GM13976 (cell line): ENCODE measurements around the gene CELF2.
A peak's percentile ranks its signal among the peaks of the same experiment; 100 is the strongest.

ENCODE experiments used
- DNase-seq: peaks from one replicate; pipeline ENCODE4 v3.0.0; 2012; ENCODE audit warnings: low spot score
- in situ Hi-C: fragments of 300-500 bp; cut with MboI; formaldehyde crosslinking; loops from one replicate; pipeline ENCODE4 v1.12.0; 2022; ENCODE audit warnings: low sequenced_read_pairs, mixed read lengths, inconsistent platforms; ENCODE audit not compliant: unreplicated experiment
- TF ChIP-seq, protein P1 (sequence below): IDR thresholded peaks from 2 replicates; pipeline ENCODE4 v1.5.1; 2012; ENCODE audit warnings: borderline replicate concordance, mild to moderate bottlenecking; ENCODE audit not compliant: insufficient read depth; ENCODE audit errors: extremely low read depth, missing control alignments, control extremely low read depth

The CELF2 gene

DNA sequence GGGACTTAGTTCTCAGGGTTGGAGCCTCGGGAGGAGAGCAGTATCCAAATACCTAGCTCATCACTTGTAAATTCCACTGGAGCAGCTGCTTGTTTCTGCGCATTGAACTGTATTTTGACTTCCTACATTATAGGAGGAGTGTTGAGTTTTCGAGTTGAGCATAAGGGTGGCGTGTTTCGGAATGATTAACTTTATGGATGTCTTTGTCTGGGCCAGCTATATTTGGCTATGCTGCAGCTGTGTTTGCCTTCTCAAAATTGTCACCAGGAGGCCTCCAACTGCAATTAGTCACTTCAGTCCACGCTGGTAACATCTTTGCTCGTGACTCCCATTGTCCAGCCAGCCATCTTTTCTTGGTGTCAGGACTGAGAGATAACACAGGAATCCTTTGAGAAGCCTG is 9.1 kb downstream of the CELF2 start:
- in situ Hi-C loops: no loop called here

DNA sequence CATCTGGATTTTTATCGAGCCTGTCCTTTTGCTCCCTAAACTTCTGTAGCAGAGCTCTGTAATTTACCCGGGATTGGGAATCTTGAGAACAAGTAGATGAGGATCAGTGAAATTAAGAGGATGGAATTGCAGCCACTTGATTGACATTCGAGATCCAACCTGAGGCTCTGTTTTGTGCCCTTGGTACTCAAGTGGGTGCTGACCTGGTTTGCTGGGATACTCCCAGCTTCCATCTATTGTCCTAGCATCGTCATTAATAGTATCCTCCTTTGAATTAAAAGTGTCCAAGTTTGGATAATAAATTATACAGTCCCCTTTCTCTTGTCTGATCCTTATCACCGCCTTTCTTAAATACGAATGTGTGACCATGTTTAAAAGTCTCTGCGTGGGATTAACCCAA is 17.1 kb downstream of the CELF2 start:
- in situ Hi-C loops: no loop called here
- DNase-seq: no peak
- TF ChIP-seq, protein P1, sequence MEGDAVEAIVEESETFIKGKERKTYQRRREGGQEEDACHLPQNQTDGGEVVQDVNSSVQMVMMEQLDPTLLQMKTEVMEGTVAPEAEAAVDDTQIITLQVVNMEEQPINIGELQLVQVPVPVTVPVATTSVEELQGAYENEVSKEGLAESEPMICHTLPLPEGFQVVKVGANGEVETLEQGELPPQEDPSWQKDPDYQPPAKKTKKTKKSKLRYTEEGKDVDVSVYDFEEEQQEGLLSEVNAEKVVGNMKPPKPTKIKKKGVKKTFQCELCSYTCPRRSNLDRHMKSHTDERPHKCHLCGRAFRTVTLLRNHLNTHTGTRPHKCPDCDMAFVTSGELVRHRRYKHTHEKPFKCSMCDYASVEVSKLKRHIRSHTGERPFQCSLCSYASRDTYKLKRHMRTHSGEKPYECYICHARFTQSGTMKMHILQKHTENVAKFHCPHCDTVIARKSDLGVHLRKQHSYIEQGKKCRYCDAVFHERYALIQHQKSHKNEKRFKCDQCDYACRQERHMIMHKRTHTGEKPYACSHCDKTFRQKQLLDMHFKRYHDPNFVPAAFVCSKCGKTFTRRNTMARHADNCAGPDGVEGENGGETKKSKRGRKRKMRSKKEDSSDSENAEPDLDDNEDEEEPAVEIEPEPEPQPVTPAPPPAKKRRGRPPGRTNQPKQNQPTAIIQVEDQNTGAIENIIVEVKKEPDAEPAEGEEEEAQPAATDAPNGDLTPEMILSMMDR: no peak

More for the DNA sequence above, 9.1 kb downstream of the CELF2 start:
- TF ChIP-seq, protein P1: no peak
- no peak for DNase-seq

DNA sequence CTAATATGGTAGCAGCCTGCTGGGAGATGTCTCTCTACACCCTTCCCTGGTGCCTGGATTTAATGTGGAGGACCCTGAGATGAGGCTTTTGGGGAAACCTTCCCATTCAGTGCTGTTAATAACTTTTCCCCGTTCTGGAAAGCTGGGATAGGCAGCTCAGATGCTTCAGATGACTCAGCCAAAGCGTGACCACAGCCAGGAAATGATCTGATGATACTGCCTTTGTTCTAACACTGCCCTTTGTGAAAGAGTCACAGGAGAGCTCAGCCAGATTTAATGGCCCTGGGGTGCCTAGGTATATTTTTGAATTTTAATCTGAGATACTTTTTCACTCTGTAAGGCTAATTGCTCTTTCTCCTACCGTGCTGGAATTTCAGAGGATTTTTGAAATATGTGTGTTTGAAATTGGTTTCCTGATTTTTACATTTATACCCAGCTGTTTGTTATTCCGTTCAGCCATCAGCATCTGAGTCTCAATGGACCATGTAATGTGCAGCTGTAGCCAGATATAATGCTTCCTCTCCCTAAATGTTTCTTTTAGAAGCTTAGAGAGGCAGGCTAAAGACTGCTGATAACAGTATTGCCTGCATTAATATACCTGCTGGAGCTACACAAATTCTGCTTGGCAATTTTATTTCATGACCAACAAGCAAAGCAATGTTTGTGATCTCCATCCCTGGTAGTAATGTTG is 17.8 kb downstream of the CELF2 start:
- in situ Hi-C loops: no loop called here
- no peak for DNase-seq
- TF ChIP-seq, protein P1: no peak

GRCh38 chr10:11036424-11037011 is 18.8 kb downstream of the CELF2 start:
- no peak for DNase-seq
- in situ Hi-C loops: no loop called here
- TF ChIP-seq, protein P1: peak; percentile 45

- in situ Hi-C loops: no loop called here
- TF ChIP-seq, protein P1: no peak
- no peak for DNase-seq
Measured at GRCh38 chr10:11037991-11038390, 20.3 kb downstream of the CELF2 start.

GRCh38 chr10:11042357-11042756 is 24.7 kb downstream of the CELF2 start:
- TF ChIP-seq, protein P1: no peak

More at GRCh38 chr10:11042357-11042756, 24.7 kb downstream of the CELF2 start:
- in situ Hi-C loops: no loop called here
- DNase-seq: no peak
